HG03378 (cell line): ENCODE data around the gene TTLL9.
"Not testable (repeated sequence)": the region's sequence is repeated elsewhere in the genome, so short reads cannot be mapped to it uniquely, and the experiment has no call there.

Source experiments
- ATAC-seq: cut with Tn5 transposase; IDR thresholded peaks from one replicate; pipeline ENCODE4 v1.9.1; 2021; ENCODE audit warnings: mild to moderate bottlenecking, moderate library complexity; ENCODE audit not compliant: unreplicated experiment

TTLL9 gene

GRCh38 chr20:31869942-31870725 is at the start of gene TTLL9, which contains the start of gene DUSP15:
Gene TTLL9 (plus strand): TSS chr20:31870634. CDS start chr20:31871127, 493 bp downstream.
Gene DUSP15 (minus strand): TSS chr20:31870527. CDS start chr20:31870337, 190 bp downstream.
- no peak for ATAC-seq

GRCh38 chr20:31821427-31821826 is 49.0 kb upstream of the TTLL9 start:
- ATAC-seq: no peak

- peak; percentile 64 for ATAC-seq
Observed at GRCh38 chr20:31822421-31823330, 47.8 kb upstream of the TTLL9 start.

- ATAC-seq: no peak
Observed at GRCh38 chr20:31823360-31824124, 46.9 kb upstream of the TTLL9 start.

- no peak for ATAC-seq
Observed at GRCh38 chr20:31824125-31824485, 46.3 kb upstream of the TTLL9 start.

- no peak for ATAC-seq
Observed at GRCh38 chr20:31824554-31825313, 45.7 kb upstream of the TTLL9 start.

GRCh38 chr20:31826074-31826473 is 44.4 kb upstream of the TTLL9 start:
- ATAC-seq: no peak

- ATAC-seq: no peak
Observed at GRCh38 chr20:31827059-31827458, 43.4 kb upstream of the TTLL9 start.

- ATAC-seq: not testable (repeated sequence)
Observed at GRCh38 chr20:31828016-31828415, 42.4 kb upstream of the TTLL9 start.

GRCh38 chr20:31829731-31830130 is 40.7 kb upstream of the TTLL9 start:
- ATAC-seq: no peak

- ATAC-seq: no peak
Observed at GRCh38 chr20:31830406-31830981, 39.9 kb upstream of the TTLL9 start.

- no peak for ATAC-seq
Observed at GRCh38 chr20:31831211-31831610, 39.2 kb upstream of the TTLL9 start.

- no peak for ATAC-seq
Observed at GRCh38 chr20:31831771-31832306, 38.6 kb upstream of the TTLL9 start.

- no peak for ATAC-seq
Observed at GRCh38 chr20:31833130-31833930, 37.1 kb upstream of the TTLL9 start.

GRCh38 chr20:31833931-31834521 is 36.4 kb upstream of the TTLL9 start:
- ATAC-seq: no peak

- peak; percentile 6 for ATAC-seq
Observed at GRCh38 chr20:31835554-31835953, 34.9 kb upstream of the TTLL9 start.

- peak; percentile 73 for ATAC-seq
Observed at GRCh38 chr20:31835977-31836852, 34.2 kb upstream of the TTLL9 start.
